GM12892 (cell line): ENCODE results near the gene LRRC3.

Source experiments
- POLR2A ChIP-seq: IDR thresholded peaks from 2 replicates; pipeline ENCODE4 v1.6.1; 2011; ENCODE audit warnings: low read depth, low read length, control low read depth
- POLR2AphosphoS5 ChIP-seq: IDR thresholded peaks from 2 replicates; pipeline ENCODE4 v1.6.1; 2011; ENCODE audit warnings: low read depth, low read length, control low read depth
- TAF1 ChIP-seq: IDR thresholded peaks from 2 replicates; pipeline ENCODE4 v1.6.1; 2011; ENCODE audit warnings: low read depth, mild to moderate bottlenecking, control low read depth, low read length, borderline replicate concordance

- TF ChIP-seq POLR2AphosphoS5 = no peak
- TF ChIP-seq POLR2A = no peak
- TF ChIP-seq TAF1 = no peak
These were observed 359 bp downstream of the LRRC3 start for GRCh38 chr21:44455524-44456213.
